ENCODE measurements around the gene P2RY1. TPM values are rescaled to one million over a fixed set of nuclear protein-coding genes. Genes with fewer than 3 reads are reported as not detected.

The P2RY1 gene
- total RNA-seq, 1 experiment from 2014 or later, result 6.3 TPM

DNA sequence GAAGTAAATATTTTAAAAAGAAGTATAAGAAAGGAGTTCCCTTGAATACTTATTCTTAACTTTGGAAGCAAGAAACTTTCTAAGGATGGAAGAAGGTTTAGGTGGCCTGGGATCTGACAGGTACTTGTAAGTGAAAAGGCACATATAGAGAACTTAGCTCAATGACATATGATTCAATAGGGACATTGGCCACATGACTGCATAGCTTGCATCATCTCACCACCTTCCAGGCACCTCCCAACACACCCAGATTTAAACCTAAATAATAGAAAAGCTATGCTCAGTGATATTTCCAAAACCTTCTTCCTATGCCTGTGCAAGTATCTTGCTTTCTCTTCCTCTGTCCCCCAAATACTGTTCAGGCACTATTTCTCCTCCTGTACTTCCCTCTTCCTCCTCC, 4.7 kb upstream of the P2RY1 start:
- Histone ChIP-seq H3K4me1 (ENCODE audit: insufficient read depth, low read length) (no peaks in the 10 kb centered on the region), H2BK5ac (ENCODE audit: insufficient read length, low read length) (no peak overlapping the region), H3K4me2 (ENCODE audit: insufficient read depth, insufficient read length, low read length) (no peak overlapping the region), H4K5ac (ENCODE audit: insufficient read length, low read depth, low read length) (no peak overlapping the region), H4K8ac (replicated peaks; ENCODE audit: insufficient read length, low read depth, low read length) (no peak overlapping the region), H2BK12ac (ENCODE audit: insufficient read length, low read depth, low read length) (no peak overlapping the region), H2BK15ac (ENCODE audit: low read depth, low read length) (no peak overlapping the region), H2AFZ (ENCODE audit: low read length) (no peak overlapping the region), H4K91ac (ENCODE audit: insufficient read length, low read depth, low read length) (no peak overlapping the region), H3K27me3 (ENCODE audit: insufficient read depth, low read length) (no peaks in the 10 kb centered on the region), H3K9ac (ENCODE audit: extremely low read depth, insufficient read length, low read length) (no peak overlapping the region), H2AK5ac (ENCODE audit: insufficient read length, low read length) (no peak overlapping the region), H3T11ph (ENCODE audit: low read length) (no peak overlapping the region), H3K79me1 (ENCODE audit: insufficient read depth, low read depth, low read length, poor library complexity, severe bottlenecking) (no peaks in the 10 kb centered on the region), H3K14ac (ENCODE audit: insufficient read depth, low read length) (no peak overlapping the region), H3K9me3 (ENCODE audit: control insufficient read depth, low read depth, low read length) (no peaks in the 10 kb centered on the region), H4K20me1 (ENCODE audit: control insufficient read depth, insufficient read depth, insufficient read length) (no peaks in the 10 kb centered on the region), H3K56ac (ENCODE audit: insufficient read length, low read depth, low read length) (no peak overlapping the region), H3K18ac (ENCODE audit: insufficient read length, low read depth, low read length) (no peak overlapping the region), H2BK120ac (ENCODE audit: low read depth, low read length, poor library complexity, severe bottlenecking) (no peak overlapping the region), H3K79me2 (ENCODE audit: insufficient read depth, low read length) (no peaks in the 10 kb centered on the region), H3K4ac (ENCODE audit: low read depth, low read length) (no peak overlapping the region), H3K23ac (ENCODE audit: insufficient read length, low read depth, low read length) (no peak overlapping the region), H3K23me2 (ENCODE audit: insufficient read length, low read depth, low read length, poor library complexity, severe bottlenecking) (no peaks in the 10 kb centered on the region), H2BK20ac (ENCODE audit: low read depth, low read length, poor library complexity, severe bottlenecking) (no peak overlapping the region), H3K27ac (ENCODE audit: insufficient read length, low read depth, low read length) (no peak overlapping the region)
- no peak overlapping the region for H3K4me3 Mint-ChIP-seq
- no peaks in the 10 kb centered on the region for H3K9me3 Mint-ChIP-seq
- H3K27me3 Mint-ChIP-seq (ENCODE audit: low read depth), result peaks cover 5% of the 10 kb centered on the region; the same call in 1 of the 2 replicates
- no peak overlapping the region for H3K27ac Mint-ChIP-seq
- H3K4me1 Mint-ChIP-seq, result peaks cover 4% of the 10 kb centered on the region in 2 experiments
- DNase-seq, result no peak
- TF ChIP-seq CTCF (conservative IDR thresholded peaks at IDR 0.05), result no peak
- H3K36me3 Mint-ChIP-seq (ENCODE audit: insufficient read depth in 1 of 3, low read depth in 3 of 3), result no peaks in the 10 kb centered on the region
